Inferior parietal cortex (tissue), 1 donor: ENCODE data around the gene CCNL2.
"Not testable (repeated sequence)": the region's sequence is repeated elsewhere in the genome, so short reads cannot be mapped to it uniquely, and the experiment has no call there.

ENCODE experiments used
- DNase-seq: peaks from one replicate; pipeline ENCODE4 v3.0.0-alpha.2; 2016; ENCODE audit errors: extremely low spot score

The CCNL2 gene

DNA sequence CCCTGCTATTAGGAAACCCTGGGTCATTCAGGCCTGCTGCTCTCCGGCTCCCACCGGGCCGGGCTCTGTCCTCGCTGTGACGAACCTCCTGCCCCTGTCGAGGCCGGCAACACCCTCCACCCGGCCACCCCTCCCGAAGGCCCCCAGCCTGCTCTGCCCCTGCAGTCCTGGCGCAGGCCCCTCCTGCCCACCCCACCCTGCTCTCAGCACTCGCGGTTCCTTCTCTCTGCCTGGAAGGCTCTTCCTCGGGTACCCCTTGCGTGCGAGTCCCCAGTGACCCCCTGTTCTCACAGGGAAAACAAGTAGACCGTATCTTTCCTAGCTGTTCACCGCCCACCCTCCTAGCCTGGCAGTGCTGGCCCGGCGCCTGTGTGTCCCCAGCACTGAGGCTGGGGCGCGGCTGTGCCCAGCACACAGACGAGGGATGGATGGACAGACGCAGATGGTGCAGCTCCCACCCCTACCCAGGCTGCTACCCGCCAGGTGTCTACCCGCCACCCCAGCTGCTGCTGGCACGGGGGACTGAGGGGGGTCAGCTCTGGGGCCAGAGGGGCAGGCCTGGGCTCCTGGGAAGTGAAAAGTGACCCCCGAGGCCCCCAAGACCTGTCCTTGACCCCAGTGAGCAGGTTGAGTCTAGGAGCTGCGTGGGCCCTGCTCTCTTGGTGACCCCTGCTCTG lies 33.3 kb upstream of the CCNL2 start:
- DNase-seq: no peak

DNA sequence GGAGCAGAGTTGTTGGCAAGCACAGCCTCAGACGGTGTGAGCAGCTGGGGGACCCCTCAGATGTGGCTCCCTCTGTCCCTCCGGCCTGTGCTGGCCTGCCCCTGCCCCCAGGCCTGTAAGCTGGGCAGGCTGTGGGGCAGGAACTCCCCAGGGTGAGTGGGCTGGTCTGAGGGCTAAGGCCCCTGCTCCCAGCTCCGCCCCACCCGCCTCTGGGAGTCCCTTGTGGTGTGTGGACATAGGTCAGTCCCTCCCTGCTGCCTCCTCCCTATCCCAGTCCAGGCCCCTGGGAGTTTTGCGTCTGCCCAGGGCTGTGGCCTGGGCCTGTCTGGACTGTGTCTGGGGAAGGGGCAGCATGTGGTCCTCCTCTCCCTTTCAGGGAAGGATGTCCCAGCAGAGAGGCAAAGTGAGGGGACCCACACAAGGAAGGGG lies 32.7 kb upstream of the CCNL2 start:
- no peak for DNase-seq

DNA sequence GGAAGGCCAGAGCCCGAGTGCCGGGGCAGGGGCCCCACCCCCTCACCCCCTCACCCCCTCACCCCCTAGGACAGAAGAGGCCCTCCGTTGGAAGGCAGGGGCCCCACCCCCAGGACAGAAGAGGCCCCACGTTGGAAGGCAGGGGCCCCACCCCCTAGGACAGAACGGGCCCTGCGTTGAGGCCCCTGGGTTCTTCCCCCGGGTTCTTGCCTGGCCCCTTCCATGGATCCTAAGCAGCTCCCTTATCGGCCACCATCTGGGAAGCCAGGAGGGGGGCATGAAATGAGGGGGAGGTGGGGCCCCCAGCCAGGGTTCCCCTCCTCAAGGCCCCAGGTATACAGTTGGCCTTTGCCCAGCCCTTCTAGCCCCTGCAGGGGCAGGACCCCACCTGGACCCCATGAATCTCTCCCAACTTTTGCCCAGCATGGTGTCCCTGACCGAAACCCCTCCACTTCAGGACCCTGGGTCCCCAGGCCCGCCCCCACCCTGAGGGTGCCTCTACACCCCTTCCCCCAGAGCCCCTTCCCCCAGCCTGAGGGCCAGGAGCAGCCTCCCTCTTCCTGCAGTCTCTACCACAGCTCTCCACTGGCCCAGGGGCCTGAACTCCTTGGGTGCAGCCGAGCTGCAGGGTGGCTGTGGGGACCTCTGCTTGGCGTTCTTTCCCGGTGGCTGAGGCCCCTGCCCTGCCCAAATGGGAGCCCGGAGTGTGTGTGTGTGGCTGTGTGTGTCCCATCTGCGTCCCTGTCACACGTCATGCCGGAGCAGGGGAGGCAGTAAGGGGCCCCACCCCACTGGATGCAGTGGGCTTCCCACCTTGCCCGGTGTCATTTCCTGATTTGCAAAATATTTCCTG lies 32.1 kb upstream of the CCNL2 start:
- no peak for DNase-seq

DNA sequence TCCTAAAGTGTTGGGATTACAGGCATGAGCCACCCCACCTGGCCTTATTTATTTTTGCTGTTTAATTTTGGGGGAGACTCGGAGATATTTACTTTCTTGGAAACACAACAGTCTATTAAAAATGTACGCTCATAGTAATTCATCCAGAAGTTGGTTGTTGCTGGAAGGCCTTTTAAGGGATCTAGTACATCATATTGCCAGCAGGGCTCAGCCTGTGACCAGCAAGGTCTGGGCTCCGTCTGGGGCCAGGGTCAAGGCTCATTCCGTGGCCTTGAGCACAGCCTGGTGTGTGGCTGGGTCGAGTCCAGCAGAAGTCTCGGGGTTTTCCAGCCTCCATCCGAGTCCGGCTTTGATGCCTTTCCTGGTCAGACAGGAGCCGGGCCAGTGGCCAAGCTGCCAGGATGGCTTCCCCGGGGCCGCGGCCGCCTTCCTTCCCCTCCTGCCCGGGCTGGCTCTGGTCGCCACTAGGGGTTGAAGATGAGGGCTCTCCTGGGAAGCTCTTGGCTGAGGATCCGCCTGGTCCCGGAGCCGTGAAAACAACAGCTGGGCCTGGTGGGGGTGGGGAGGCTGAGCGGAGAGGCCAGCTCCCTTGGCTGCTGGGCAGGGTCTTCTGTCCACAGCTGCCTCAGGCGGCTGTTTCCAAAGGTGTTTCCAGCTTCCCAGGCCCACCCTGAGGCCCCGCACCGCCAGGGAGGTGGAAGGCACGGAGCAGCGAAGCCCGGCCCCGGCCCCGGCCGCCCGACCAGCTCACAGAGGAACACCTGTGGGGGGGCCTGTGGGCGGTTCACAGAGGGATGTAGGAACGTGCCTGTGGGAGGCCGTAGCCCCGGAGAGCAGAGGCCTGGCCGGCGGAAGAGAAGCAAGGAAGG lies 31.2 kb upstream of the CCNL2 start:
- no peak for DNase-seq

DNA sequence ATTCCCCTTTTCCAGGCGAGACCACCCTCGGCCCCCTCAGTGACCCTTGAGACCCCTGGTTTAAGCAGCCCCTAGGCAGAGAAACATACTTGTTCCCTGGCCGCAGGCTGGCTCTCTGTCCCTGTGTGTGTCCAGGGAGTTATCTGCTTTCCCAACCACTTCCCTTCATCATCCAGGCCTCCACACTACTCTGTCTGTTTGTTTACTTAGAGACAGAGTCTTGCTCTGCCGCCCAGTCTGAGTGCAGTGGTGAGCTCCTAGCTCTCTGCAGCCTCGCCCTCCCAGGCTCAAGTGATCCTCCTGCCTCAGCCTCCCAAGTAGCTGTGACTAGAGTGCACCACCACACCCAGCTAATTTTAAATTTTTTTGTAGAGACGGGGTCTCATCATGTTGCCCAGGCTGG lies 30.5 kb upstream of the CCNL2 start:
- DNase-seq: no peak

DNA sequence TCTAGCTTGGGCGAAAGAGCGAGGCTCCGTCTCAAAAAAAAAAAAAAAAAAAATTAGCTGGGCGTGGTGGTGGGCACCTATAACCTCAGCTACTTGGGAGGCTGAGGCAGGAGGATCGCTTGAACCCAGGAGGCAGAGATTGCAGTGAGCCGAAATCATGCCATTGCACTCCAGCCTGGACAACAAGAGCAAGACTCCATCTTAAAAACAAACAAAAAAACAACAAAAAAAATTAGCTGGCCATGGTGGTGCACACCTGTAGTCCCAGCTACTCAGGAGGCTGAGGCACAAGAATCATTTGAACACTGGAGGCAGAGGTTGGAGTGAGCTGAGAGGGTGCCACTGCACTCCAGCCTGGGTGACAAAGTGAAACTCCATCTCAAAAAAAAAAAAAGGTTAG lies 29.8 kb upstream of the CCNL2 start:
- not testable (repeated sequence) for DNase-seq

DNA sequence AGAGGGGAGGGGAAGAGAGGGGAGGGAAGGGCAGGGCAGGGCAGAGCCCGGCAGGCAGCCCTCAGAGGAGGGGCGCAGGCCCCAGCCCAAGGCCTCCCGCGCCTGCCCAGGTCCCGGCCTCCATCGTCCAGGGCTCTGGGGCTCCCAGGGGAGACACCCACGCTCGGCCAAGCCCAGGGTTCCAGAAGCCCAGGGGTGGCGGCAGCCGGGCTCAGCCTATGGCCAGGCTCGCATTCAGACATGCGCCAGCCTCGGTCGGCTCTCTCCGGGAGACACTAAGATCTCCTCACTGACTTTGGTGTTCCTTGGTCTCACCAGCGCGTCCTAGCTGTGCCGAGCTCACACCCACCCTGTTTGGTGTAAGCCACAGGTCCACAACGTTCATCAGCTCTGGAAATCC lies 29.0 kb upstream of the CCNL2 start:
- no peak for DNase-seq

DNA sequence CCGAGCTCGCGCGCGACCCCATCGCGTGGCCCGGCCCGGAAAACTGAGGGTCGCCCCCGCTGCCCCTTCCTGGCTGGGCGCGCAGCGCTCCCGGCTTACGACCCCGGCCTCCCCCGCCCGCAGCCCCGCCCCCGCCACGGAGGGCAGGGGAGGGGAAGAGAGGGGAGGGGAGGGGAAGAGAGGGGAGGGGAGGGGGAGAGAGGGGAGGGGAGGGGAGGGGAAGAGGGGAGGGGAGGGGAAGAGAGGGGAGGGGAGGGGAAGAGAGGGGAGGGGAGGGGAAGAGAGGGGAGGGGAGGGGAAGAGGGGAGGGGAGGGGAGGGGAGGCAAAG lies 28.6 kb upstream of the CCNL2 start:
- DNase-seq: no peak

DNA sequence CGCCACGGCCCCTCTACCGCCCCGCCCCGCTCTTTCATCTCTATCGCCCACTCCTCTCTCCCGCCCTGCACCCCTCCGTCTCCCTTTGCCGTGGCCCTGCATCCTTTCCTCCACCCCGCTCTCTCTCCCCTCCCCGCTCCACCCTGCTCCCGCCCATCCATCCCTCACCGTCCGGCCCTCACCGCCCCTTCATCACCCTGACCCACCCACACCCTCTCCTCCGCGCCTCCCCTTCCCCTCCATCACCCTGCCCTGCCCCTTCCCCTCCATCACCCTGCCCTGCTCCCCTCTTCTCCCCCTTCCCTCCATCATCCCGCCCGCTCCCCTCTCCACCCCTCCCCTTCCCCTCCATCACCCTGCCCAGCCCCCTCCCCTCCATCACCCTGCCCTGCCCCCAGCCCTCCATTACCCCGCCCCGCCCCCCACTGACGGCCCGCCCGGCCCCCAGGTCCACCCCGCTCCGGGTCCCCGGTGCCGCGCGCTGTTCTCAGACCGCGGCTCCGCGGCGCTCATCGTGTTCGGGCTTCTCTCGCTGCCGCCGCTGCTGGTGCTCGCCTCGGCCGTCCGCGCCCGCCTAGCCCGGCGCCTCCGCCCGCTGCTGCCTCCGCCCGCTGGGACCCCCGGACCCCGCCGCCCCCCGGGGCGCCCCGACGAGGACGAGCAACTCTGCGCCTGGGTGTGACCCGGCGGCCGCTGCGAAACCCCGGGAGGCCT lies 28.1 kb upstream of the CCNL2 start:
- no peak for DNase-seq

DNA sequence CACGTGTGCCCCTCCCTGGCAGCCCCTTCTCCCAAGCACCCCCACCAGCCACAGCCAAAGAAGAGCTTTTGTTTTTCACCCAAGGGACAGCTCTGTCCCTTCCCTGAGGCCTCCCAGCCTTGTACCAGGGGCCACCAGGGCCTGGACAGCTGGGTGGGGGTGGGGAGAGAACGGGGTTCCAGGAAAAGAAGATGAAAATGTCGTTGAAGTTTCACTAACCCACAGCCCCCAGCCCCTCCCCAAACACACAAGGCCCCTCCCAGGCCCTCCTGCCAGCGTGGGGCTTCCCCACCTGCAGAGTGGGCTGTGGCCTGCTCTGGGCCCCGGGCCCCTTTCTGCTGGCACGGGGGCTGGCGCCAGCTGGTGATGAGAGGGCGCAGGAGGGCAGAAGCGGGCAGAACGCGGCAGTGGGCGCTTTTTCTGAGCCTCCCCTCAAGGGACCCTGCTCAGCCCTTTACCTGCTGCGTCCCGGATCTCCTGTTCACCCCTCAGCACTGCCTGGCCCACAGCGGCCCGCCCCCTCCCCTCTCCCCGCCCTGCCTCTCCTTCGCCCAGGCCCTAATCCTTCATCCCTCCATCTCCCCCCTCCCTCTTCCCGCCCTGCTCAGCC lies 27.5 kb upstream of the CCNL2 start:
- peak; percentile 55 for DNase-seq

DNA sequence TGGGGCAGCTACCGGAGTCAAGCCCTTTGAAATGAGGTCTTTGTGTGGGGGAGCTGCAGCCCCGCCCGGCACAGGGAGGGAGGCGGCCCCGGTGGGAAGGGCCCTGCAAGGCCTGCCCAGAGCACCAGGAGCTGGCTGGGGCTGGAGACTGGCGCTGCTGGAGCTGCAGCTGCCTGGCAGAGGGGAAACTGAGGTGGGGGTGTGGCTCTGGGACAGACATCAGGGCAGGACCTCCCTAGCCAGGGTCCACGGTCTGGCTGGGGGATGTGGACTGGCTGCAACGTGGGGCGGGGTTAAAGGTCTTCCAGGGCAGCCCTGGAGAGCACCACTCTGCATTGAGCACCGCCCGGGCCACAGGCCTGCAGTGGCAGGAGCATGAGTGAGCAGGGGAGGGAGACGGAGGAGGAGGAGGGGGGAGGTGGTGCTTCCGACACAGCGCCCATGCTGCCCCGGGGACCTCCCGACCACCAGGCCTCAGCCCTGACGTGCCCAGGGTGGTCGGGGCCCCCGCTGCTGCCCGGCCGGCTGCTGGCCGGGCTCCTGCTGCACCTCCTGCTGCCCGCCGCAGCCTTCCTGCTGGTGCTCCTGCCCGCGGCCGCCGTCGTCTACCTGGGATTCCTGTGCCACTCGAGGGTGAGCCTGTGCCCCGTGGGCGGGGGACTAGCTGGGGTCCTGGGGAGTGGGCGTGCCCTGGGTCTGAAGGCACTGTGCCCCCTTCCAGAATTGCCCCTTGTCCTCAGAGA lies 26.8 kb upstream of the CCNL2 start:
- DNase-seq: peak; percentile 51

DNA sequence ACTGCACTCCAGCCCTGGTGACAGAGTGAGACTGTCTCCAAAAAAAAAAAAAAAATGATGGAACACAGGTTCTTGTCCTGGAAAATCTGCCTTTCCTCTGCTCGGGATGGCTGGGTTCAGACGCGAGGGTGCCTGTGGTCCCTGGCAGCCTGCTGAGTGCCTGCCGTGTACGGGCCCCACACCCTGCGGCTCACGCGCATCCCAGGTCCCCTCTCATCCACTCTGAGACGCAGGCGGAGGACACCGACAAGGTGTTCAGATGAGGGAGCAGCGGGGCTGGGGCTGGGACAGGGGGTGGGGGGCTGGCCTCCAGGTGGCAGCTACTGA lies 26.3 kb upstream of the CCNL2 start:
- no peak for DNase-seq

DNA sequence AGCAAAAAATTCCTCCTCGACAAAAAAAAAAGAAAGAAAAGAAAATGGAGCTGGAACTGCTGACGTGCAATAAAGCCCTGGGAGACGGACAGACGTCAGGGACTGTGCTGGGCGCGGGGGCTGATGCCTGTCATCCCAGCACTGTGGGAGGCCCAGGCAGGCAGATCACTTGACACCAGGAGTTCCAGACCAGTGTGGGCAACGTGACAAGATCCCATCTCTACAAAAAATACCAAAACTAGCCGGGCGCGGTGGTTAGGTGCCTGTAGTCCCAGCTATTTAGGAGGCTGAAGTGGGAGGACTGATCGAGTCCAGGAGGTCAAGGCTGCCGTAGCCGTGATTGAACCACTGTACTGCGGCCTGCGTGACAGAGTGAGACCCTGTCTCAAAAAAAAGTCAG lies 25.6 kb upstream of the CCNL2 start:
- DNase-seq: no peak

DNA sequence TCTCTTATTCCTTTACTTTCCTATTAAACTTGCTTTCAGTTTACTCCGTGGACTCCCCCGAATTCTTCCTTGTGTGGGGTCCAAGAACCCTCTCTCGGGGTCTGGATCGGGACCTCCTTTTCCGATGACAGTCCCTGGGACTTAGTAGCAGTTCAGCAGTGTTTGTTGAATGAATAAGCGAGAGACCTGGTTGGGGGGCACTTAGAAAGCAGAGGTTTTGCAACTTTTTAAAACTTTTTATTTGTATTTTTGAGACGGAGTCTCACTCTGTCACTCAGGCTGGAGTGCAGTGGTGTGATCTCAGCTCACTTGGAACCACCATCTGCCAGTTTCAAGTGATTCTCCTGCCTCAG lies 24.1 kb upstream of the CCNL2 start:
- no peak for DNase-seq

DNA sequence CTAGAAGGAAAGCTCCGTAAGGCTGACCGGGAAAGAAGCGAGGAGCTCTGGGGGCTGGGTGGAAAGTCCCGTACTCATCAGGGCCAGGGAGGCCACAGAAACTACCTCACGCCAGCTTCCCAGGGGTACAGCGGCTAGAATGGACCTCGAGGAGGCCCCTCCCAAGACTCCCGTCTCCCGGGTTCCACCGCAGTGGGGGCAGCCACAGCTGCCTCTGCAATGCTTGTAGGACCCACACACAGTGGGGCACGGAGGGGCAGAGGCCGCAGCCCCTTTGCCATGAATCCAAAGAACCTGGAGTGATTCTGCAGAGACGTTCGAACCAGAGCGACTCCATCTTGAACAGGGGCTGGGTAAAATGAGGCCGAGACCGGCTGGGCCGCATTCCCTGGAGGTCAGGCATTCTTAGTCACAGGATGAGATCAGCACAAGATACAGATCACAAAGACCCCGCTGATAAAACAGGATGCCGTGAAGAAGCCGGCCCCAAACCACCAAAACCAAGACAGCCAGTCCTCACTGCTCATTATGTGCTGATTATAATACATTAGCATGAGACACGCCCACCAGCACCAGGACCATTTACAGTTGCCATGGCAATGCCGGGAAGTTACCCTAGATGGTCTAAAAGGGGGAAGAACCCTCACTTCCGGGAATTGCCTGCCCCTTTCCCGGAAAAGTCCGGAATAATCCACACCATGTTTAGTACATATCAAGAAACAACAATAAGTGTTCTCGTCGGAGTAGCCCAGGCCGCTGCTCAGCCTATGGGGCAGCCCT lies 23.5 kb upstream of the CCNL2 start:
- no peak for DNase-seq

DNA sequence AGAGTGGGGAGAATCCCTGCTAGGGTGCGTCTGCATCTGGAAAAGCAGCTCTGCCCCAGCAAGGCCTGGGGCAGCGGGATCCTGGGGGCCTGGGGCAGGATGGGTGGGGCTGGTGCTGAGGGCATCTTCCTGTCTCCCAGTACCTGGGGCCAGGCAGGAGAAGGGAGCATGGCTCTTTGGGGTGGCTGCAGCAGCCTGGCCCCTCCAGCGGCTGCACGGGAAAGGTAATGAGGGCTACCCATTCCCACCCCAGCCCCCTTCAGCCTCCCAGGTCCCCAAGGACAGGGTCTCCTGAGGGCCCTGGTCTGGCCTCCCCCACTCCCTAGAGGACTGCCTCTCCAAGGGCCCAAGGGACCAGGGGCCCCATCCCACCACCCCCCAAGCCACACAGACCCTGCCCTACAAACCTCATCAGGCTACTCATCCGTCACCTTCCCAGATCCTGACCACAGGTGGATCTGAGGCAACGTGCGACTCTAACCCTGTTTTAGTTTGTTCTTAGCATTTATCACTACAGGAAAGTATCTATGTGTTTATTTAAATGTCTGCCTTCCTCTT lies 22.9 kb upstream of the CCNL2 start:
- DNase-seq: no peak

DNA sequence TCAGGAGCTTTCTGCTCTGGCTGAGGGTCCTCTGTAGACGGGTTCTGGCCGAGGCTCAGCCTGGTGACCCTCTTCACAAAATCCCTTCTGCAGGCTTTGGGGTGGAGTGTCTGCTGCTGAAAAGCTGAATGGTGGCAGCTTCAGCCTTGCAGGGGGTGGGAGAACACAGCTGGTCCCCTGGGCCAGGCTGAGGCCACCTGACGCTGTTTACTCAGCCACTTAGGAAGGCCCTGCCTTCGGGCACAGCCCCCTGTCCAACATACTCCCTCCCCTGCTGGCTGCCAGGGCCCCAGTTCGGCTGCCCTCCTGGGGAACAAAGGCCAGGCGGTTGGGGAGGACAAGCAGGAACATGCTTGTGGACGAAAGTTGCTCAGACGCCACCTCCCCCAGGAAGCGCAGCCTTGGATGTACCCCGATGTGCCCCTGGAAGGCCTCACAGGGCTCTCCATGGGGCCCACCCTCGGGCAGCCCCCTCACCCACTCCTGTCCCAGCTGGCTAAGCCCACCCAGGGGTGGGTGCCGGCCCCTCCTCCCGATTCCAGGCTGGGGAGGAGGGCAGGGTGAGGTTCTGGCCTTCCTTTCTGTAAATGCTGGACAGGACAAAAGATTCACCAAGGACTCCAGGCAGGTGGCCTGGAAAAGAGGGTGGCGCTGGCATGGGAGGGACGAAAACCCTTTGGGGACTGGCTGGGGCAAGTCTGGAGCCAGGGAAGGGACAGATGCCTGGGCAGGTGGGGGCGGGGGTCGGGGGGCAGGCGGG lies 22.2 kb upstream of the CCNL2 start, which contains the start of gene ANKRD65:
ANKRD65 (minus strand) TSS at position 130 of the 760 bp plus-strand sequence. CDS start 271 bp downstream, outside the sequence.
- no peak for DNase-seq

DNA sequence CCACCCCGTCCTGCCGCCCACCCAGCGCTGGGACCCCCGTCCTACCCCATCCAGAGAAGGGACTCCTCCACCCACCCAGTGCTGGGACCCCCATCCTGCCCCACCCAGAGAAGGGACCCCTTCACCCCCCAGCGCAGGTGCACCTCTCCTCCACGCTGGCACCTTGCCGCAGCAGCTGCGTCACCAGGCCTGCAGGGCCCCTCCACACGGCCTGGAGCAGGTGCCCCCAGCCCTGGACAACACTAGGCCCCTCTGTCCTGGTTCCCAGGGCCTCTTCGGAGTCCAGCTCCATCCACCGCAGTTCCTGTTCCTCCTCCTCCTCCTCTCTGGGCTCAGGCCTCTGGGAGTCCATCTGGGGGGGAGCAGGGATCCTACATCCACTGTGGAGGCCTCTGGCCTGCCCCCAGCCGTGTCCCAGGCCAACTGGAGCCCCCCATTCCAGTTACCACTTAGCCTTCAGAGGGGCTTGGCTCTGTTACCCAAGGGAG lies 21.6 kb upstream of the CCNL2 start:
- no peak for DNase-seq
